Naive B cell (primary cell): ENCODE data around the gene PPP1R18. TPM values are rescaled to one million over a fixed set of nuclear protein-coding genes. Genes with fewer than 3 reads are reported as not detected.

Experiments
- ATAC-seq, 2 donors: fragments of 150-1000 bp; cut with Tn5 transposase; 2 replicates each; pipeline ENCODE4 v1.10.0; 2021; ENCODE audit warnings: low read depth in 2 of 2, mild to moderate bottlenecking in 2 of 2, moderate library complexity in 2 of 2
- DNase-seq: peaks from one replicate; pipeline ENCODE4 v3.0.0; 2022
- H3K27ac Mint-ChIP-seq, 6 donors: one replicate each; pipeline ENCODE4 v1.8.0; 2020 to 2022; ENCODE audit warnings: mild to moderate bottlenecking in 6 of 6, mixed read lengths in 6 of 6, moderate library complexity in 5 of 6, inconsistent platforms in 2 of 6
- H3K27me3 Mint-ChIP-seq, 3 donors: one replicate each; pipeline ENCODE4 v1.8.0; 2021 to 2022; ENCODE audit warnings: mixed read lengths in 3 of 3, mild to moderate bottlenecking in 1 of 3
- H3K36me3 Mint-ChIP-seq, 2 donors: one replicate each; pipeline ENCODE4 v1.8.0; 2020 to 2022; ENCODE audit warnings: mixed read lengths in 2 of 2, inconsistent platforms in 1 of 2, mild to moderate bottlenecking in 1 of 2
- H3K4me1 Mint-ChIP-seq, 3 donors: one replicate each; pipeline ENCODE4 v1.8.0; 2020 to 2022; ENCODE audit warnings: mixed read lengths in 3 of 3, inconsistent platforms in 1 of 3, mild to moderate bottlenecking in 1 of 3, moderate library complexity in 1 of 3
- H3K4me3 Mint-ChIP-seq, 8 donors: one replicate each; pipeline ENCODE4 v1.8.0; 2020 to 2022; ENCODE audit warnings: mild to moderate bottlenecking in 8 of 8, mixed read lengths in 8 of 8, moderate library complexity in 8 of 8, inconsistent platforms in 2 of 8
- H3K9me3 Mint-ChIP-seq, 7 donors: one replicate each; pipeline ENCODE4 v1.8.0; 2020 to 2022; ENCODE audit warnings: mixed read lengths in 7 of 7, mild to moderate bottlenecking in 5 of 7, inconsistent platforms in 2 of 7, moderate library complexity in 1 of 7
- polyA plus RNA-seq, 6 donors: library from polyadenylated mRNA; unstranded; fragments of 300-500 nt; fragmentation: Illumina TruSeq; gene quantifications; one replicate each; pipeline ENCODE4 v1.2.3, GENCODE V29; 2021; ENCODE audit warnings: low read depth in 6 of 6

PPP1R18 gene
- polyA plus RNA-seq, 6 donors from 2014 or later: 70.3 to 103 (median 82.6) TPM

GRCh38 chr6:30712441-30712945, 26.0 kb upstream of the PPP1R18 start:
- no peaks in the 10 kb centered on the region for H3K9me3 Mint-ChIP-seq
- ATAC-seq (no peak), DNase-seq (no peak)
- H3K4me1 Mint-ChIP-seq: peaks cover 32 to 38% (median 35%) of the 10 kb centered on the region in 3 donors
- no peak overlapping the region for H3K4me3 Mint-ChIP-seq
- peak overlapping the region in 3 of 6 donors; percentile 62 to 79 (median 66) for H3K27ac Mint-ChIP-seq
- H3K36me3 Mint-ChIP-seq: peaks cover 32 to 36% of the 10 kb centered on the region in 2 donors
- no peaks in the 10 kb centered on the region for H3K27me3 Mint-ChIP-seq

- peak overlapping the region in 3 of 6 donors; percentile 28 to 79 (median 66) for H3K27ac Mint-ChIP-seq
- H3K36me3 Mint-ChIP-seq: peaks cover 38% of the 10 kb centered on the region in 2 donors
- H3K9me3 Mint-ChIP-seq: no peaks in the 10 kb centered on the region
- H3K27me3 Mint-ChIP-seq: no peaks in the 10 kb centered on the region
- peaks cover 25 to 31% (median 30%) of the 10 kb centered on the region in 3 donors for H3K4me1 Mint-ChIP-seq
- peak overlapping the region in 1 of 8 donors; percentile 53 for H3K4me3 Mint-ChIP-seq
- ATAC-seq: no peak
- no peak for DNase-seq
These were observed 25.4 kb upstream of the PPP1R18 start for GRCh38 chr6:30711758-30712380.

- Mint-ChIP-seq H3K27ac (no peak overlapping the region), H3K4me3 (no peak overlapping the region), H3K36me3 (peaks cover 33 to 56% of the 10 kb centered on the region in 2 donors), H3K4me1 (peaks cover 17 to 24% (median 21%) of the 10 kb centered on the region in 3 donors), H3K9me3 (no peaks in the 10 kb centered on the region), H3K27me3 (no peaks in the 10 kb centered on the region)
- DNase-seq (no peak), ATAC-seq (no peak)
These were observed 22.8 kb upstream of the PPP1R18 start for GRCh38 chr6:30709101-30709868.

- DNase-seq (no peak), ATAC-seq (no peak)
- Mint-ChIP-seq H3K4me3 (no peak overlapping the region), H3K9me3 (no peaks in the 10 kb centered on the region), H3K27ac (peak overlapping the region in 2 of 6 donors; percentile 4 to 84), H3K36me3 (peaks cover 34 to 59% of the 10 kb centered on the region in 2 donors), H3K4me1 (peaks cover 14 to 23% (median 21%) of the 10 kb centered on the region in 3 donors), H3K27me3 (no peaks in the 10 kb centered on the region)
These were observed 20.9 kb upstream of the PPP1R18 start for GRCh38 chr6:30707281-30707850.

GRCh38 chr6:30705620-30706019, 19.2 kb upstream of the PPP1R18 start:
- peaks cover 24 to 53% of the 10 kb centered on the region in 2 donors for H3K36me3 Mint-ChIP-seq
- H3K27ac Mint-ChIP-seq: peak overlapping the region in 3 of 6 donors; percentile 14 to 70 (median 50)
- H3K4me3 Mint-ChIP-seq: no peak overlapping the region
- H3K4me1 Mint-ChIP-seq: peaks cover 6 to 16% (median 15%) of the 10 kb centered on the region in 3 donors
- H3K27me3 Mint-ChIP-seq: no peaks in the 10 kb centered on the region
- H3K9me3 Mint-ChIP-seq: no peaks in the 10 kb centered on the region
- no peak for DNase-seq
- ATAC-seq: no peak

GRCh38 chr6:30703821-30704220, 17.4 kb upstream of the PPP1R18 start:
- Mint-ChIP-seq H3K4me1 (peaks cover 6 to 16% (median 15%) of the 10 kb centered on the region in 3 donors), H3K36me3 (peaks cover 24 to 53% of the 10 kb centered on the region in 2 donors), H3K4me3 (no peak overlapping the region), H3K27me3 (no peaks in the 10 kb centered on the region), H3K9me3 (no peaks in the 10 kb centered on the region), H3K27ac (peak overlapping the region in 3 of 6 donors; percentile 39 to 71 (median 40))
- ATAC-seq (no peak), DNase-seq (no peak)

GRCh38 chr6:30703011-30703410, 16.6 kb upstream of the PPP1R18 start:
- no peak overlapping the region for H3K27ac Mint-ChIP-seq
- peaks cover 6 to 14% (median 13%) of the 10 kb centered on the region in 3 donors for H3K4me1 Mint-ChIP-seq
- DNase-seq (no peak), ATAC-seq (no peak)
- peaks cover 22 to 50% of the 10 kb centered on the region in 2 donors for H3K36me3 Mint-ChIP-seq
- H3K27me3 Mint-ChIP-seq: no peaks in the 10 kb centered on the region
- H3K9me3 Mint-ChIP-seq: no peaks in the 10 kb centered on the region
- H3K4me3 Mint-ChIP-seq: no peak overlapping the region

- ATAC-seq (no peak), DNase-seq (no peak)
- no peak overlapping the region for H3K4me3 Mint-ChIP-seq
- H3K9me3 Mint-ChIP-seq: no peaks in the 10 kb centered on the region
- H3K36me3 Mint-ChIP-seq: peaks cover 11 to 31% of the 10 kb centered on the region in 2 donors
- H3K27me3 Mint-ChIP-seq: no peaks in the 10 kb centered on the region
- H3K27ac Mint-ChIP-seq: no peak overlapping the region
- peaks cover 6 to 11% (median 9%) of the 10 kb centered on the region in 3 donors for H3K4me1 Mint-ChIP-seq
These were observed 13.9 kb upstream of the PPP1R18 start for GRCh38 chr6:30700340-30700739.

- H3K36me3 Mint-ChIP-seq: no peaks in the 10 kb centered on the region
- no peaks in the 10 kb centered on the region for H3K27me3 Mint-ChIP-seq
- DNase-seq (no peak), ATAC-seq (no peak)
- no peak overlapping the region for H3K4me3 Mint-ChIP-seq
- H3K9me3 Mint-ChIP-seq: no peaks in the 10 kb centered on the region
- peaks cover 5 to 8% (median 8%) of the 10 kb centered on the region in 3 donors for H3K4me1 Mint-ChIP-seq
- peak overlapping the region in 1 of 6 donors; percentile 44 for H3K27ac Mint-ChIP-seq
These were observed 10.0 kb upstream of the PPP1R18 start for GRCh38 chr6:30696432-30696831.

- Mint-ChIP-seq H3K36me3 (peaks cover 0 to 3% of the 10 kb centered on the region in 2 donors), H3K4me1 (peaks cover 45 to 49% (median 46%) of the 10 kb centered on the region in 3 donors), H3K27ac (peak overlapping the region in 5 of 6 donors; percentile 29 to 95 (median 72)), H3K27me3 (no peaks in the 10 kb centered on the region), H3K9me3 (no peaks in the 10 kb centered on the region), H3K4me3 (peak overlapping the region; percentile 90 to 100 (median 96))
- ATAC-seq (no peak), DNase-seq (no peak)
These were observed 4.9 kb upstream of the PPP1R18 start for GRCh38 chr6:30691208-30691847.

- no peaks in the 10 kb centered on the region for H3K9me3 Mint-ChIP-seq
- ATAC-seq (peak in 1 of 2 donors; percentile 6), DNase-seq (peak; percentile 53)
- H3K4me3 Mint-ChIP-seq: peak within 1 kb of the TSS; percentile 93 to 100 (median 98)
- peak within 1 kb of the TSS; percentile 87 to 98 (median 90) for H3K27ac Mint-ChIP-seq
- H3K27me3 Mint-ChIP-seq: no peaks in the 10 kb centered on the region
- peaks cover 46 to 54% (median 49%) of the 10 kb centered on the region in 3 donors for H3K4me1 Mint-ChIP-seq
- peaks cover 0 to 10% of the 10 kb centered on the region in 2 donors for H3K36me3 Mint-ChIP-seq
These were observed 4.2 kb upstream of the PPP1R18 start, which contains the start of gene NRM for GRCh38 chr6:30690403-30691207. TSS of gene NRM (minus strand) at chr6:30690984. CDS start at chr6:30690974, 10 bp downstream.

- Mint-ChIP-seq H3K27me3 (no peaks in the 10 kb centered on the region), H3K4me3 (peak overlapping the region; percentile 93 to 100 (median 98)), H3K27ac (peak overlapping the region; percentile 32 to 98 (median 90)), H3K36me3 (peaks cover 0 to 16% of the 10 kb centered on the region in 2 donors), H3K4me1 (peaks cover 49 to 60% (median 53%) of the 10 kb centered on the region in 3 donors), H3K9me3 (peaks cover 0 to 2% (median 0%) of the 10 kb centered on the region in 7 donors)
- no peak for DNase-seq
- no peak for ATAC-seq
These were observed 3.5 kb upstream of the PPP1R18 start for GRCh38 chr6:30689985-30690384.
